HG02840 (cell line): ENCODE data around the gene ING5.
"Not testable (repeated sequence)": the region's sequence is repeated elsewhere in the genome, so short reads cannot be mapped to it uniquely, and the experiment has no call there.

Experiments used
- ATAC-seq: cut with Tn5 transposase; IDR thresholded peaks from one replicate; pipeline ENCODE4 v1.9.1; 2021; ENCODE audit warnings: mild to moderate bottlenecking, moderate library complexity, moderate number of reproducible peaks; ENCODE audit not compliant: unreplicated experiment, low FRiP score

The ING5 gene

GRCh38 chr2:241736111-241736510 is 34.3 kb downstream of the ING5 start:
- no peak for ATAC-seq

DNA sequence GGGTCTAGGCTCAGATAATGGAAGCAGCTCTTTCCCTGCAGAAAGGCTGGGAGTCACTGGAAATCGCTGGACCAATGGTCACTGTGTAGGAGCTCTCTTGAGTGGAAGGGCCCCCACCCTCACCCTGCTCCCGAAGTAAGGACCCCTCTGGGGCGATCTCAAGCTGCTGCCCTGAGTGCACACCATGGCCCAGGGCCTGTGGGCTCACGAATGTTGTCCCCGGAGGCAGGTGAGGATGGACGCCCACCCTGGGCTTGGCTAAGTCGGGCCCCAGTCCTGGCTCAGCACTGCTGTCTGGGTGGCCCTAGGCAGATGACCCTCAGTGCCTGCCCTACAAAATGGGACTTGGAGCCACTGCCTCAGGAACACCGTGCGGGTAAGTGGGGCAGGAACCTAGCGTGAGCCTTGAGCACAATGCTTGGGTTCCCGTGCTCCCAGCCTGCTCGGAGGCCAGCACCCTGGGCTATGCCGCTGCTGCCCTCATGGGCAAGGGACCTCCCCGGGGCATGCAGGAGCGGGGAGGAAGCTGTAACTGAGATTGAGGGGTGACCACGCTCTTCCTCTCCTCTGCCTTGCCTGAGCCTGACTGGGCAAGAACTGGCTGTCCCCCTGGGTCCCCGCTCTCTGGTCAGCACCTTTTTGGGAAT is 36.3 kb downstream of the ING5 start:
- ATAC-seq = no peak

- ATAC-seq = no peak
Measured at GRCh38 chr2:241739177-241739576, 37.3 kb downstream of the ING5 start.

GRCh38 chr2:241739651-241740050 is 37.8 kb downstream of the ING5 start:
- no peak for ATAC-seq

DNA sequence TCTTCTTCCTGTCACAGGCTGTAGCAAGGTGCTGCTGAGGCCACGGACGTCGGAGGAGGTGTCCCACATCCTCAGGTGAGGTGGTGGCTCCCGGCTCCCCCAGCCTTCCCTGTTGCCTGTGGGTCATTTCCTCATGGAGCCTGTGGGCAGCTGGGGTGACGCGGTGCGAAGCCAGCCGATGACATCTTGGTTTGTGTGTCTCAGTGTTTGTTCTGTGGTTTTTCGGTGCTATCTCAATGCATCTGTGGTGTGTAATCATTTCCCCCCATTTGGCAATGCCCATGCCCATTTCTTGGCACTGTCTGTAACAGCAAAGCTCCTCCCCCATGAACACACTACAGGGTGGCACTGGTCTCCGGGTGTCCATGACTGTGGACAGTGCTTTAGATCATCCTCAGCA is 39.2 kb downstream of the ING5 start:
- ATAC-seq = no peak

DNA sequence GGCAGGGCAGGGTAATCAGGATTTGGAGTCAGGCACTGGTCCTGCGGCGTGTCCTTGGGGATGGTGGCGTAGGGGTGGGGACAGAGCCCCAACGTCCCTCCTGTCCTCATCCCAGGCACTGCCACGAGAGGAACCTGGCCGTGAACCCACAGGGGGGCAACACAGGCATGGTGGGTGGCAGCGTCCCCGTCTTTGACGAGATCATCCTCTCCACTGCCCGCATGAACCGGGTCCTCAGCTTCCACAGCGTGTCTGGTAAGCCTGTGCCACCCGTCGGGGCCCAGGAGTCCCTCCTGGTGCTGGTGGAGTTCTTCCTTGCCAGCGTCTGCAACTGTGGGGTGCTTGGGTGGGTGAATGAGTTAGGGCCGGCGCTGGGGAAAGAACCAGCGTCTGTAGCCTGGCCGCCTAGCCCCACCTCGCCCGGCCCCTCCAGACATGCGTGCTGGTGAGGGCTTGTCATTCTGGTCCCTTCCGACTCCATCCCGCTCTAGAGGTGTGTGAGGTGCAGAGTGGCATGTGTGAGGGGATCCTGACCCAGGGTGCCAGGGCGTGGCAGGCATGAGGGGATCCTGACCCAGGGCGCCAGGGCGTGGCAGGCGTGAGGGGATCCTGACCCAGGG is 40.6 kb downstream of the ING5 start:
- no peak for ATAC-seq

DNA sequence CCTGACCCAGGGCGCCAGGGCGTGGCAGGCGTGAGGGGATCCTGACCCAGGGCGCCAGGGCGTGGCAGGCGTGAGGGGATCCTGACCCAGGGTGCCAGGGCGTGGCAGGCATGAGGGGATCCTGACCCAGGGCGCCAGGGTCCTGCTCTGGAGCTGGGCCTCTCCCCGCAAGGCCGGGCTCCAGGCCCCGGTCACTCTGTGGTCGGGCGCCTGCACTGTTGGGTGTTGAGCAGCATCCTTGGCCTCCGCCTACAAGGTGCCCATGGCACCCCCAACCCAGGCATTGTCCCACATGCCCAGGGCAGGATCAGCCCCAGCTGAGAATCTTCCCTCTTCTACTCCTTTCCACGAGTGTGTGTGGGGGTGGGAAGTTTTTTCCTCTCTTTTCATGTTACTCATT is 41.2 kb downstream of the ING5 start:
- ATAC-seq = not testable (repeated sequence)

GRCh38 chr2:241743620-241744019 is 41.8 kb downstream of the ING5 start:
- ATAC-seq = no peak

GRCh38 chr2:241744028-241744754 is 42.4 kb downstream of the ING5 start:
- ATAC-seq = no peak

- no peak for ATAC-seq
Measured at GRCh38 chr2:241745276-241745675, 43.4 kb downstream of the ING5 start.

GRCh38 chr2:241746084-241746483 is 44.2 kb downstream of the ING5 start:
- ATAC-seq = no peak

DNA sequence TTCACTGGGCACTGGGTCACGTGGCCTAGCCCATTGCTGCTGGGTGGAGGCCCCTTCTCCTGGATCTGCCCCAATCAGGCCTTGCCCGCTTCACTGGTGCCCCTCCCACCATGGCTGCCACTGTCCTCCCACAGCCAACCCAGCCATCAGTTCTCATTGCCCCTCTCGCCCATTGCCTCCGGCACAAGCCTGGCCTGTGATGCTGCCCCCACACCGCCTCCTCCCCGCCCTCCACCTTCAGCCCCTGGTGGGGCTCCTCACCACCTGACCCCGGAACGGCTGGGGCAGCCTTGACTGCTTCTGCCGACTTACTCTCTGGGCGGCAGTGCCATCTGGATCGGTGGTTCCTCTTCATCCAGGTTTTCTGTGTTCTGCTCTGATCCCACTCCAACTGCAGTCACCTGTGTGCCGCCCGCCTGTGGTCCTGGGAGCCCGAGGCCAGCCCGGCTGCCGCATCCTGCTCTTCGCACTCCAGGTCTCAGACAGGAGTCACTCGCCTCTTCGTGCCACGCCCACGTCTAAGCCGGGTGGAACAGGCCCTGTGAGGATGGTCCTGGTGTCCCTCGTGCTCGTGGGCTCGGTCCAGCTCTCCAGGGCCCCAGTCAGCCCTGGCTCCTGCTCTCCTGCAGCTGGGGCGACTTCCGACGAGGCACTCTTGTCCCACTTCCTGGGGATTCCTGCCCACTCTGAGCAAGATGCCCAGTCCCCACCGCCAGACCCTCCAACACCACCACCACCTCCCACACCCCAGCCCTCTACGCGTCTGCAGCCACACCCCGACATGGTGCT is 46.8 kb downstream of the ING5 start:
- ATAC-seq = no peak

DNA sequence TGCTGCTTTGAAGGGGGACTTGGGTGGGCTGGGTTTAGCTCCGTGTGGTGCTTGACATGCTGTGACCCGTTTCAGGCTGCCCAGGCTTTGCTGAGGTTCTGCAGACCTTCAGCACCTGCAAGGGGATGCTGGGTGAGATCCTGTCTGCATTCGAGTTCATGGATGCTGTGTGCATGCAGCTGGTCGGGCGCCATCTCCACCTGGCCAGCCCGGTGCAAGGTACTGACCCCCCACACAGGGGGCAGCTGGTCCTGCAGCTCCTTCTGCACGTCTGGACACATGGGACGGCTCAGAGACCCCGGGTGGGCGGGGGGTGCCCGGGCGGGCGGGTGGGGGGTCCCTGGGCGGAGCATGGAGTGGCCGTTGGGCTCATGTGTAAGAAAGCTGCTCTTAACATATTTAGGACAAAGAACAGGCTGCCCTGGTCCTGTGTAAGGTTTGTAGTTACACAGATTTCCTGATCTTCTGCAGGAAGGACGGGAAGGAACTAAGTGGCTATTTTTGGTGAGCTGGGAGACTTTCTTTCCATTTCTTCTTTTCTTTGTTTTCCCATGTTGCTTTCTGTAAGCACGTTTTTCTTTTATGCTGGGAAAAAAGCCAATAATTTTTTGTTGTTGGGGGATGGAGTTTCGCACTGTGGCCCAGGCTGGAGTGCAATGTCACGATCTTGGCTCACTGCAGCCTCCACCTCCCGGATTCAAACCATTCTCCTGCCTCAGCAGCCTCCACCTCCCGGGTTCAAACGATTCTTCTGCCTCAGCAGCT is 48.4 kb downstream of the ING5 start:
- ATAC-seq = no peak

DNA sequence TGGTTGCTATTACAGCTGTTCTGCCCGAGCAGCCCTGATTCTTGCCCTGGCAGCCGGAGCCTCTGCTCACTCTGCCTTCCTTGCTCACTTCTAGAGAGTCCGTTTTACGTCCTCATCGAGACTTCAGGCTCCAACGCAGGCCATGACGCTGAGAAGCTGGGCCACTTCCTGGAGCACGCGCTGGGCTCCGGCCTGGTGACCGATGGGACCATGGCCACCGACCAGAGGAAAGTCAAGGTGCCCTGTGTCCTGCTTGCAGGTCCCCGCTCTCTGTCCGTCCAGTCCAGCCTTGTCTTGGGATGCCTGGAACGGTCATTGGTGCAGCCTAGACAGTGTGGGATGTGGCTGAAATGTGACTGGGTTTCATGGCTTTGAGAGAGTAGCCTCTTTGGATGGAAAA is 49.3 kb downstream of the ING5 start:
- ATAC-seq = no peak

DNA sequence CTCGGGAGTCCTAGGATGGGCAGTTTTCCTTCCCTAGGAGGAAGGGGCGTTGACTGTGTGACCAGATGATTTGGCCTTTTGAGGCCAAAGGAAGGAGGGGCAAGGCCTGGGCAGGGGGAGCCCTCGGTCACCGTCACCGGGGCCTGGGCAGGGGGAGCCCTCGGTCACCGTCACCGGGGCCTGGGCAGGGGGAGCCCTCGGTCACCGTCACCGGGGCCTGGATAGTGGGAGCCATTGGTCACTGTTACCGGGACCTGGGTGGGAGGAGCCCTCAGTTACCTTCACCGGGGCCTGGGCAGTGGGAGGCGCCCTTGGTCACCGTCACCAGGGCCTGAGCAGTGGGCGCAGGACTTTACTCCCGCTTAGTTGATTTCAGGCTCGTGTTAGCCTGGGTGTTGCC is 49.9 kb downstream of the ING5 start:
- no peak for ATAC-seq

GRCh38 chr2:241752253-241752652 is 50.4 kb downstream of the ING5 start:
- no peak for ATAC-seq

DNA sequence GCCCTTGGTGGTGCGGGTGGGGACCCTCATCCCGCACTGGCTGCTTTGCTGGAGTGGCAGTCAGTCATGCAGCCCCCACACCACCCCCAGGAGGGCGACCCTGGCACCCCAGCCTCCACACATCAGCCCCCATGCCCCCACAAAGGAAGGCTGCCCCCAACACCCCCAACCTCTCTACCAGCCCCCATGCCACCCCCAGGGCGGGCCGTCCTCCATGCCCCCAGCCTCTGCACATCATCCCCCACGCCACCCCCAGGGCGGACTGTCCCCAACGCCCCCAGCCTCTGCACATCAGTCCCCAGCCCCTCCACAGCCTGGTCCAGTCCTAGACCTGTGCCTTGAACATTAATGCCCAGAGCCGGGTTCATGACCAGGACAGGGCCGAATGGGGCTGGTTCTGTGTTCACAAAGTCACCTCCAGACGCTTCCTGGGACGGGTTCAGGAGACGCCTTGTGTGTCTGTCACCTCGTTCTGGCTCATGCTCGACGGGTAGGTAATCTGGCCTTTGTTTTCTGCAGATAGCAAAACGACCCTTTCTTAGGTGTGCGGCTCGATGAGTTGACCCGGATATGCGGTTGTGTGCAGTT is 50.9 kb downstream of the ING5 start:
- no peak for ATAC-seq

GRCh38 chr2:241753493-241753892 is 51.7 kb downstream of the ING5 start:
- no peak for ATAC-seq

GRCh38 chr2:241754042-241754441 is 52.2 kb downstream of the ING5 start:
- ATAC-seq = no peak

- ATAC-seq = no peak
Measured at GRCh38 chr2:241755166-241755565, 53.3 kb downstream of the ING5 start.
